ENCODE data around the gene CALR3. TPM values are rescaled to one million over a fixed set of nuclear protein-coding genes. Genes with fewer than 3 reads are reported as not detected.
A peak's percentile ranks its signal among the peaks of the same experiment; 100 is the strongest.
"Not testable (repeated sequence)": the region's sequence is repeated elsewhere in the genome, so short reads cannot be mapped to it uniquely, and the experiment has no call there.

Gene CALR3
- total and polyA plus RNA-seq, 12 donors, result 0.22 TPM; not detected in 11

DNA sequence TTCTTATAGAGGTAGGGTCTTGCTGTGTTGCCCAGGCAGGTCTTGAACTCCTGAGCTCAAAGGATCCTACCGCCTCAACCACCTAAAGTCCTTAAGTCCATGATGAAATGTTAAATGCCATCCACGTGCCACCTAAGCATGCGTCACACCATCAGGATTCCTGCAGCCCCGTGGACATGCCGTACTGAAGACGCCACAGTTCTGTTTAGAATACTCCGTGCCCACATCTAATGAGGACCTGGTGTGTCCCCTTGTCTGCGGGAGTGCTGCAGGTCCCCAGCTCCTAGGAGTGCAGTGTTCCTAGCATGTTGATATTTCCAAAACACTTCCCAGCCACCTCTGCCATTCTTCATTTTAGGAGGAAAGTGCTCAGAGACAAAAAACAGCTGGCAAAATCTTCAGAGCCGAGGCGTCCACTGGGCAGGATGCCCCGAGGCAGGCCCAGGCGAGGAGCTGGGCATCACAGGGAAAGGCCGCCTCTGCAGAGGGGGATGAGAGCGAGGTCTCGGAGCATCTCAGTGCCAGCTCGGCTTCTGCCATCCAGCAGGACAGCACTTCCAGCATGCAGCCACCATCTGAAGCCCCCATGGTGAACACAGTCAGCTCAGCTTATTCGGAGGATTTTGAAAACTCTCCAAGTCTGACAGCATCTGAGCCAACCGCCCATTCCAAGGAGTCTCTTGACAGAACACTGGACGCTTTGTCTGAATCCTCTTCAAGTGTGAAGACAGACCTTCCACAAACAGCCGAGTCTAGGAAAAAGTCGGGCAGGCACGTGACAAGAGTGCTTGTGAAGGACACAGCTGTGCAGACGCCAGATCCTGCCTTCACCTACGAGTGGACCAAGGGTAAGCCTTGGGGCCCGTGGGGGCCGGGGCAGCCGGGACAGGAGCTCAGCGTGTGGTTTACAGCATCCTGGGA, 13.4 kb upstream of the CALR3 start:
- no peaks in the 10 kb centered on the region for H3K27me3 ChIP-seq
- ATAC-seq (peak; percentile 46 to 79 (median 72)), DNase-seq (peak in 1 of 2 donors; percentile 32)
- TF ChIP-seq, protein P1, sequence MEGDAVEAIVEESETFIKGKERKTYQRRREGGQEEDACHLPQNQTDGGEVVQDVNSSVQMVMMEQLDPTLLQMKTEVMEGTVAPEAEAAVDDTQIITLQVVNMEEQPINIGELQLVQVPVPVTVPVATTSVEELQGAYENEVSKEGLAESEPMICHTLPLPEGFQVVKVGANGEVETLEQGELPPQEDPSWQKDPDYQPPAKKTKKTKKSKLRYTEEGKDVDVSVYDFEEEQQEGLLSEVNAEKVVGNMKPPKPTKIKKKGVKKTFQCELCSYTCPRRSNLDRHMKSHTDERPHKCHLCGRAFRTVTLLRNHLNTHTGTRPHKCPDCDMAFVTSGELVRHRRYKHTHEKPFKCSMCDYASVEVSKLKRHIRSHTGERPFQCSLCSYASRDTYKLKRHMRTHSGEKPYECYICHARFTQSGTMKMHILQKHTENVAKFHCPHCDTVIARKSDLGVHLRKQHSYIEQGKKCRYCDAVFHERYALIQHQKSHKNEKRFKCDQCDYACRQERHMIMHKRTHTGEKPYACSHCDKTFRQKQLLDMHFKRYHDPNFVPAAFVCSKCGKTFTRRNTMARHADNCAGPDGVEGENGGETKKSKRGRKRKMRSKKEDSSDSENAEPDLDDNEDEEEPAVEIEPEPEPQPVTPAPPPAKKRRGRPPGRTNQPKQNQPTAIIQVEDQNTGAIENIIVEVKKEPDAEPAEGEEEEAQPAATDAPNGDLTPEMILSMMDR (IDR thresholded peaks at IDR 0.05), result no peak
- no peak overlapping the region for H3K4me3 ChIP-seq
- intact Hi-C loops (cut with DNase I), result loop anchor here in 1 of 10 donors (10.0 kb wide), 1 partner anchor 265 kb away; no protein-coding TSS in a partner anchor
- no peaks in the 10 kb centered on the region for H3K9me3 ChIP-seq
- H3K36me3 ChIP-seq, result peaks cover 0 to 89% (median under 1%) of the 10 kb centered on the region in 9 donors
- no peaks in the 10 kb centered on the region for H3K4me1 ChIP-seq
- 77 to 80% methylated on average over 28 of the region's 28 CpGs for WGBS, 2 donors
- peak overlapping the region in 8 of 10 donors; percentile 2 to 52 (median 38) for H3K27ac ChIP-seq

DNA sequence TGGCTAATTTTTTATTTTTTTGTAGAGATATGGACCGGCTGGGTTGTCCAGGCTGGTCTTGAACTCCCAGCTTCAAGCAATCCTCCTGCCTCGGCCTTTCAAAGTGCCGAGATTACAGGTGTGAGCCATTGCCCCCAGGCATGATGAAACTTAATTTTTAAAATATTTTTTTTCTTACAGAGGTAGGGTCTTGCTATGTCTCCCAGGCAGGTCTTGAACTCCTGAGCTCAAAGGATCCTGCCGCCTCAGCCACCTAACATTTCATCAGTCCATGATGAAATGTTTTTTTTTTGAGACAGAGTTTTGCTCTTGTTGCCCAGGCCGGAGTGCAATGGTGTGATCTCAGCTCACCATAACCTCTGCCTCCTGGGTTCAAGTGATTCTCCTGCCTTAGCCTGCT, 12.6 kb upstream of the CALR3 start:
- TF ChIP-seq, protein P1 (IDR thresholded peaks at IDR 0.05), result no peak
- H3K9me3 ChIP-seq, result no peaks in the 10 kb centered on the region
- WGBS, 2 donors, result 96 to 99% methylated on average over 5 of the region's 5 CpGs
- H3K27me3 ChIP-seq, result no peaks in the 10 kb centered on the region
- peaks cover 0 to 90% (median 0%) of the 10 kb centered on the region in 9 donors for H3K36me3 ChIP-seq
- peak overlapping the region in 1 of 10 donors; percentile 41 for H3K27ac ChIP-seq
- H3K4me1 ChIP-seq, result no peaks in the 10 kb centered on the region
- intact Hi-C loops (cut with DNase I), result loop anchor here in 1 of 10 donors (10.0 kb wide), 1 partner anchor 264 kb away; no protein-coding TSS in a partner anchor
- no peak for ATAC-seq
- DNase-seq, result no peak
- no peak overlapping the region for H3K4me3 ChIP-seq

DNA sequence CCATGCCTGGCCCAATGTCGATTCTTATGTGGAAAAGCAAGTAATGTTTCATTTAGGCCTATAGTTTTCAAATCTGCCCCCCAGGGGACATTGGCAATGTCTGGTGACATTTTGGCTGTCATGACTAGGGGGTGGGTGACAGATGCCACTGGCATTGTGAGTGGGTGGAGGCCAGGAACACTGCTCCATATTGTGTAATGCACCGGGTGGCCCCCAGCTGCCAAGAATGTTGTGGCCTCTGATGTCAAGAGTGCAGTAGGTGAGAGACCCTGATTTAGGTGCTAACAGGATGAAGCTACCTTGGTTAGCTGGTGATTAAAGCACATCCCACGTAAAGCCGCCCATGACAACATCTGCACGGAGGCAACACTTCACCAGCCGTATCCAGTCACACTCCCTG, 11.0 kb upstream of the CALR3 start:
- DNase-seq, result no peak
- Histone ChIP-seq H3K27me3 (no peaks in the 10 kb centered on the region), H3K9me3 (no peaks in the 10 kb centered on the region), H3K4me3 (no peak overlapping the region), H3K27ac (peak overlapping the region in 1 of 10 donors; percentile 18), H3K36me3 (peaks cover 0 to 90% (median 10%) of the 10 kb centered on the region in 9 donors), H3K4me1 (no peaks in the 10 kb centered on the region)
- no peak for ATAC-seq
- 91 to 94% methylated on average over 6 of the region's 6 CpGs for WGBS, 2 donors
- TF ChIP-seq, protein P1 (IDR thresholded peaks at IDR 0.05), result no peak
- intact Hi-C loops (cut with DNase I), result loop anchor here in 1 of 10 donors (10.0 kb wide), 1 partner anchor 262 kb away; no protein-coding TSS in a partner anchor

DNA sequence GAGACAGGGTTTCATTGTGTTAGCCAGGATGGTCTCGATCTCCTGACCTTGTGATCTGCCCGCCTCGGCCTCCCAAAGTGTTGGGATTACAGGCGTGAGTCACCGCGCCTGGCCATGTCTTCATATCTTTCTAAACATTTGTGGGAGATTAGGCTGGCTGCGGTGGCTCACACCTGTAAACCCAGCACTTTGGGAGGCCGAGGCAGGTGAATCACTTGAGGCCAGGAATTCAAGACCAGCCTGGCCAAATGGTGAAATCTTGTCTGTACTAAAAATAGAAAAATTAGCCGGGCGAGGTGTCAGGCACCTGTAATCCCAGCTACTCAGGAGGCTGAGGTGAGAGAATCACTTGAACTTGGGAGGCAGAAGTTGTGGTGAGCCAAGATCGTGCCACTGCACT, 10.2 kb upstream of the CALR3 start:
- ATAC-seq, H3K27me3 ChIP-seq, DNase-seq, H3K9me3 ChIP-seq, H3K4me3 ChIP-seq, H3K27ac ChIP-seq, H3K4me1 ChIP-seq: not testable (repeated sequence)
- intact Hi-C loops (cut with DNase I), result loop anchor here in 1 of 10 donors (10.0 kb wide), 1 partner anchor 261 kb away; no protein-coding TSS in a partner anchor
- H3K36me3 ChIP-seq, result peaks cover 0 to 89% (median 10%) of the 10 kb centered on the region in 9 donors
- 91 to 93% methylated on average over 11 of the region's 11 CpGs for WGBS, 2 donors

Data from heart right ventricle (tissue), 16 donors.